NCI-H1417 (cell line): Measurements from ENCODE around the gene VWA1.
"Not testable (repeated sequence)": the region's sequence is repeated elsewhere in the genome, so short reads cannot be mapped to it uniquely, and the experiment has no call there.

ENCODE experiments used
- DNase-seq, 3 experiments: peaks; one replicate each; lab custom pipeline; 2025; lab: John Stamatoyannopoulos, UW

Gene VWA1

GRCh38 chr1:1456683-1457255, 21.3 kb downstream of the VWA1 start:
- DNase-seq: not testable (repeated sequence)

GRCh38 chr1:1459156-1459555, 23.7 kb downstream of the VWA1 start:
- DNase-seq: not testable (repeated sequence)

GRCh38 chr1:1459711-1460110, 24.2 kb downstream of the VWA1 start:
- not testable (repeated sequence) for DNase-seq

- no peak for DNase-seq
Observed at GRCh38 chr1:1460540-1461130, 25.1 kb downstream of the VWA1 start.

- no peak for DNase-seq
Observed at GRCh38 chr1:1461721-1462317, 26.3 kb downstream of the VWA1 start.

GRCh38 chr1:1462318-1462966, 27.0 kb downstream of the VWA1 start:
- DNase-seq: no peak

- DNase-seq: no peak
Observed at GRCh38 chr1:1463312-1463711, 27.8 kb downstream of the VWA1 start.

- DNase-seq: not testable (repeated sequence)
Observed at GRCh38 chr1:1468196-1468985, 32.9 kb downstream of the VWA1 start.

GRCh38 chr1:1470626-1471388, 35.3 kb downstream of the VWA1 start:
- DNase-seq: peak in 1 of 3 experiments; percentile 39

GRCh38 chr1:1471389-1472052, 36.0 kb downstream of the VWA1 start, which contains the start of gene ATAD3B:
Gene ATAD3B (plus strand): TSS chr1:1471765. CDS start chr1:1471885, 120 bp downstream.
- DNase-seq: peak; percentile 91 to 95 (median 94)

- peak in 1 of 3 experiments; percentile 3 for DNase-seq
Observed at GRCh38 chr1:1472053-1472876, 36.8 kb downstream of the VWA1 start.

GRCh38 chr1:1476011-1476410, 40.5 kb downstream of the VWA1 start:
- not testable (repeated sequence) for DNase-seq

- no peak for DNase-seq
Observed at GRCh38 chr1:1477206-1477605, 41.7 kb downstream of the VWA1 start.

- no peak for DNase-seq
Observed at GRCh38 chr1:1479547-1480487, 44.3 kb downstream of the VWA1 start.

- DNase-seq: not testable (repeated sequence)
Observed at GRCh38 chr1:1480488-1480867, 45.0 kb downstream of the VWA1 start.

- DNase-seq: not testable (repeated sequence)
Observed at GRCh38 chr1:1481811-1482210, 46.3 kb downstream of the VWA1 start.

- DNase-seq: no peak
Observed at GRCh38 chr1:1482856-1483255, 47.4 kb downstream of the VWA1 start.

- DNase-seq: no peak
Observed at GRCh38 chr1:1483714-1484113, 48.2 kb downstream of the VWA1 start.
